Thoracic aorta (tissue), 2 donors: Measurements from ENCODE around the gene ZSCAN10. TPM values are rescaled to one million over a fixed set of nuclear protein-coding genes. Genes with fewer than 3 reads are reported as not detected.

Experiments
- ATAC-seq: fragments of 150-250 bp; one replicate; pipeline ENCODE4 v1.8.0; 2017; ENCODE audit warnings: low read depth; ENCODE audit not compliant: insufficient number of reproducible peaks, low FRiP score
- DNase-seq: peaks from one replicate; pipeline ENCODE4 v3.0.0-alpha.2; 2020; ENCODE audit warnings: low spot score
- H3K27ac ChIP-seq, 2 donors: fragments of 200-600 bp; sonication (generic); 1 replicate in 1 of 2; 2 replicates in 1 of 2; pipeline ENCODE4 v1.5.1; 2016; ENCODE audit warnings: mild to moderate bottlenecking in 2 of 2, moderate library complexity in 2 of 2
- H3K27me3 ChIP-seq: fragments of 200-600 bp; sonication (generic); replicated peaks from 2 replicates; pipeline ENCODE4 v1.6.0; 2016; ENCODE audit warnings: mild to moderate bottlenecking; ENCODE audit not compliant: insufficient read depth
- H3K36me3 ChIP-seq: fragments of 200-600 bp; sonication (generic); one replicate; pipeline ENCODE4 v1.5.1; 2016
- H3K4me1 ChIP-seq, 2 donors: fragments of 200-600 bp; sonication (generic); 1 replicate in 1 of 2; 2 replicates in 1 of 2; pipeline versions ENCODE4 v1.5.1 to v1.6.0; 2016; ENCODE audit warnings: low read depth in 2 of 2, mild to moderate bottlenecking in 1 of 2; ENCODE audit not compliant: control insufficient read depth in 1 of 2
- H3K4me3 ChIP-seq: fragments of 200-600 bp; sonication (generic); 2 replicates; pipeline ENCODE4 v1.5.1; 2016; ENCODE audit warnings: mild to moderate bottlenecking
- H3K9me3 ChIP-seq: fragments of 200-600 bp; sonication (generic); 2 replicates; pipeline ENCODE4 v1.5.1; 2016
- CTCF ChIP-seq: fragments of 200-600 bp; sonication (generic); IDR thresholded peaks from one replicate; pipeline ENCODE4 v1.5.1; 2019; ENCODE audit warnings: antibody characterized with exemption
- total RNA-seq, 2 donors: library from RNA; depleted of rRNA; stranded (reverse); fragments of >200 nt; gene quantifications; one replicate each; pipeline versions ENCODE4 v1.1.0 to v1.2.3, GENCODE V29; 2016

Gene ZSCAN10
- total RNA-seq, 2 donors from 2014 or later: not detected

- DNase-seq: no peak
- TF ChIP-seq CTCF: no peak
- Histone ChIP-seq H3K4me1 (peaks cover 10 to 11% of the 10 kb centered on the region in 2 donors), H3K4me3 (no peak overlapping the region), H3K36me3 (no peaks in the 10 kb centered on the region), H3K27ac (no peak overlapping the region), H3K9me3 (no peaks in the 10 kb centered on the region), H3K27me3 (peaks cover 9% of the 10 kb centered on the region)
- no peak for ATAC-seq
These were observed 48.1 kb downstream of the ZSCAN10 start for GRCh38 chr16:3051009-3051408.

GRCh38 chr16:3050487-3050886 is 48.6 kb downstream of the ZSCAN10 start:
- no peak for DNase-seq
- TF ChIP-seq CTCF: no peak
- Histone ChIP-seq H3K27ac (no peak overlapping the region), H3K9me3 (no peaks in the 10 kb centered on the region), H3K36me3 (no peaks in the 10 kb centered on the region), H3K4me1 (peaks cover 15% of the 10 kb centered on the region in 2 donors), H3K4me3 (no peak overlapping the region), H3K27me3 (peaks cover 9% of the 10 kb centered on the region)
- ATAC-seq: no peak

DNA sequence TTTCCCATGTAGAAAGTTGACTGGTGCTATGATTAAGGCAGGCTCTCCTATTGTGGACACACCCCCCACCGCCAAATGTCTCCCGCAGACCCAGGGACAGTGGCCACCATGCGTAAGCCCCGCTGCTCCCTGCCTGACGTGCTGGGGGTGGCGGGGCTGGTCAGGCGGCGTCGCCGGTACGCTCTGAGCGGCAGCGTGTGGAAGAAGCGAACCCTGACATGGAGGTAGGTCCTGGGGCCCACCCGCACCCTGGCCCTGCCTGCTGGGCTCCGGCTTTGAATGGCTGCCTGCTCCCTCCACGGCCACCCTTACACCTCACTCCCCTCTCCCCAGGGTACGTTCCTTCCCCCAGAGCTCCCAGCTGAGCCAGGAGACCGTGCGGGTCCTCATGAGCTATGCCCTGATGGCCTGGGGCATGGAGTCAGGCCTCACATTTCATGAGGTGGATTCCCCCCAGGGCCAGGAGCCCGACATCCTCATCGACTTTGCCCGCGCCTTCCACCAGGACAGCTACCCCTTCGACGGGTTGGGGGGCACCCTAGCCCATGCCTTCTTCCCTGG is 49.1 kb downstream of the ZSCAN10 start:
- ATAC-seq (no peak), DNase-seq (no peak)
- Histone ChIP-seq H3K9me3 (no peaks in the 10 kb centered on the region), H3K27me3 (peaks cover 11% of the 10 kb centered on the region), H3K36me3 (no peaks in the 10 kb centered on the region), H3K27ac (no peak overlapping the region), H3K4me3 (no peak overlapping the region), H3K4me1 (peaks cover 15 to 17% of the 10 kb centered on the region in 2 donors)
- TF ChIP-seq CTCF: no peak

DNA sequence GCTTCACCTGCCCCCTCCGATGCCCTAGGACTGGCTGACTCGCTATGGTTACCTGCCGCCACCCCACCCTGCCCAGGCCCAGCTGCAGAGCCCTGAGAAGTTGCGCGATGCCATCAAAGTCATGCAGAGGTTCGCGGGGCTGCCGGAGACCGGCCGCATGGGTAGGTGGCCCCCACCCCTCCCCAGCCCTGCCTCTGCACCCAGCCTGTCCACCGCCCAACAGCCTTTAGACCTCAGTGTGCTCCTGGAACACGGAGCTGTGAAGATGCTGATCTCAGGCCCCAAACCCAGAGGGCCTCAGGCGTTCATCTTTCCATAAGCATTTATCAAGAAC is 51.7 kb downstream of the ZSCAN10 start:
- Histone ChIP-seq H3K4me1 (peaks cover 15 to 17% of the 10 kb centered on the region in 2 donors), H3K27me3 (peaks cover 23% of the 10 kb centered on the region), H3K9me3 (no peaks in the 10 kb centered on the region), H3K36me3 (no peaks in the 10 kb centered on the region), H3K4me3 (no peak overlapping the region), H3K27ac (no peak overlapping the region)
- DNase-seq (no peak), ATAC-seq (no peak)
- TF ChIP-seq CTCF: no peak

DNA sequence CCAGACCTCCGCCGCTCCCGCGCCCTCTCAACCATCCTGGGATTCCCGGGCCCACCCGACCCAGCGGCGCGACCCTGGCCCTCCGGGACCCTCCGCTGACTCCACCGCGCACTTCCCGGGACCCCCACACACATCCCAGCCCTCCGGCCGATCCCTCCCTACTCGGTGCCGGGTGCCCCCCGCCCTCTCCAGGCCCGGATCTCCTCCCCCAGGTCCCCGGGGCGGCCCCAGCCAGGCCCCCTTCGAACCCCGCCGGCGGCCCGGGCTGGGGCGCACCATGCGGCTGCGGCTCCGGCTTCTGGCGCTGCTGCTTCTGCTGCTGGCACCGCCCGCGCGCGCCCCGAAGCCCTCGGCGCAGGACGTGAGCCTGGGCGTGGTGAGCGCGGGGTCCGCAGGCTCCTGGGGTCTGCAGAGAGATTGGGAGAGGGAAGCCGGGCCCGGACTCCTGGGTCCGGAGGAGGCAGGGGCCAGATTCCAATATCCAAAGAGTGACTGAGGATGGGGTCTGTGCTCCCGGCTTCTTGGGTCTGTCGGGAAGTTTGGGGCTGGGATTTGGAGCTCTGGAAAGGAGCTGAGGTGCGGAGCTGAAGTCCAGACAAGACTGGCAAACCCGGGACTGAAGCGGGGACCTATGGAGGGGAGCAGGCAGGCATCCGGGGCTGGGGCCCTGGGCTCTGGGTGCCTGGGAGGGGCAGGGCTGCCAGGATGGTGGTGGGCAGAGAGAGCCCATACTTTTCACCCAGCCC is 52.3 kb downstream of the ZSCAN10 start:
- Histone ChIP-seq H3K27ac (no peak overlapping the region), H3K9me3 (no peaks in the 10 kb centered on the region), H3K4me3 (peak overlapping the region; percentile 76), H3K4me1 (peaks cover 15 to 17% of the 10 kb centered on the region in 2 donors), H3K36me3 (no peaks in the 10 kb centered on the region), H3K27me3 (peaks cover 23% of the 10 kb centered on the region)
- no peak for TF ChIP-seq CTCF
- ATAC-seq (no peak), DNase-seq (no peak)
